HL-60 (cell line): Measurements from ENCODE around the gene CPLX1.
A peak's percentile ranks its signal among the peaks of the same experiment; 100 is the strongest.

Experiments
- CTCF ChIP-seq: IDR thresholded peaks from one replicate; pipeline ENCODE4 v1.5.1; 2011; ENCODE audit warnings: low read length, control low read depth, inconsistent platforms; ENCODE audit not compliant: insufficient read depth
- POLR2AphosphoS5 ChIP-seq: IDR thresholded peaks from 2 replicates; pipeline ENCODE4 v1.6.1; 2012; ENCODE audit warnings: low read depth

- TF ChIP-seq CTCF = no peak
- peak; percentile 27; the same call in 1 of the 2 replicates for TF ChIP-seq POLR2AphosphoS5
Observed at GRCh38 chr4:763922-764321, 62.0 kb downstream of the CPLX1 start.
